OCI-LY7 (cell line): ENCODE measurements around the gene TNS1. TPM values are rescaled to one million over a fixed set of nuclear protein-coding genes. Genes with fewer than 3 reads are reported as not detected.

Experiments used
- BruUV-seq: library from RNA; stranded (reverse); fragments of 400-500 nt; replicated peaks from 2 replicates; lab custom pipeline; 2021; lab: Mats Ljungman, UMichigan
- CTCF ChIA-PET: fragments of 300-600 bp; sonication (Branson Sonifier 250); formaldehyde crosslinking; loops from one replicate; lab custom pipeline; 2022; ENCODE audit warnings: antibody characterized with exemption; ENCODE audit not compliant: unreplicated experiment; lab: Charles Lee
- POLR2A ChIA-PET: fragments of 300-600 bp; sonication (Branson Sonifier 250); formaldehyde crosslinking; loops from one replicate; lab custom pipeline; 2022; ENCODE audit warnings: antibody characterized with exemption; lab: Charles Lee
- DNase-seq: peaks from one replicate; pipeline ENCODE4 v3.0.0-alpha.2; 2015; ENCODE audit warnings: low spot score
- H2AFZ ChIP-seq: fragments of 200-600 bp; sonication (generic), shearing (Covaris generic); 2 replicates; pipeline ENCODE4 v1.6.1; 2014; ENCODE audit warnings: mild to moderate bottlenecking, antibody characterized with exemption, low read length, moderate library complexity
- H3K27ac ChIP-seq: fragments of 200-600 bp; sonication (generic); 2 replicates; pipeline ENCODE4 v1.5.1; 2014; ENCODE audit warnings: mixed run types, low read depth, mild to moderate bottlenecking, moderate library complexity, low read length, inconsistent platforms; ENCODE audit not compliant: poor library complexity, severe bottlenecking
- H3K36me3 ChIP-seq: fragments of 200-600 bp; sonication (generic); 2 replicates; pipeline ENCODE4 v1.6.1; 2014; ENCODE audit warnings: mild to moderate bottlenecking, antibody characterized with exemption, low read length, moderate library complexity, mixed read lengths; ENCODE audit not compliant: insufficient read depth
- H3K4me1 ChIP-seq: fragments of 200-600 bp; sonication (generic); 2 replicates; pipeline ENCODE4 v1.5.1; 2014; ENCODE audit warnings: mild to moderate bottlenecking, low read length; ENCODE audit not compliant: insufficient read depth, poor library complexity, severe bottlenecking
- H3K4me2 ChIP-seq: fragments of 200-600 bp; sonication (generic); 2 replicates; pipeline ENCODE4 v1.6.1; 2014; ENCODE audit warnings: mild to moderate bottlenecking, low read length
- H3K4me3 ChIP-seq: fragments of 200-600 bp; sonication (generic); 2 replicates; pipeline ENCODE4 v1.5.1; 2014; ENCODE audit warnings: mild to moderate bottlenecking, low read depth, low read length; ENCODE audit not compliant: poor library complexity, severe bottlenecking
- H3K79me2 ChIP-seq: fragments of 200-600 bp; sonication (generic); 2 replicates; pipeline ENCODE4 v1.6.1; 2016; ENCODE audit warnings: low read depth, mild to moderate bottlenecking, low read length, moderate library complexity, mixed read lengths; ENCODE audit not compliant: insufficient read depth
- H3K9me2 ChIP-seq: fragments of 200-600 bp; sonication (generic); 2 replicates; pipeline ENCODE4 v1.6.1; 2016; ENCODE audit warnings: mild to moderate bottlenecking, low read length, mixed read lengths; ENCODE audit not compliant: insufficient read depth
- H3K9me3 ChIP-seq: fragments of 200-600 bp; sonication (generic); 2 replicates; pipeline ENCODE4 v1.6.1; 2014; ENCODE audit warnings: mild to moderate bottlenecking, mixed run types, low read length, mixed read lengths
- H4K20me1 ChIP-seq: fragments of 200-600 bp; sonication (generic); 2 replicates; pipeline ENCODE4 v1.6.1; 2014; ENCODE audit warnings: mild to moderate bottlenecking, antibody characterized with exemption, low read length, moderate library complexity, mixed read lengths; ENCODE audit not compliant: insufficient read depth
- CTCF ChIP-seq: fragments of 200-600 bp; sonication (generic); conservative IDR thresholded peaks from 2 replicates; pipeline ENCODE4 v1.5.1; 2014; ENCODE audit warnings: mild to moderate bottlenecking, antibody characterized with exemption, low read length, moderate library complexity, mixed read lengths
- EZH2phosphoT487 ChIP-seq: fragments of 200-600 bp; sonication (generic); IDR thresholded peaks from 2 replicates; pipeline ENCODE4 v1.6.1; 2018; ENCODE audit warnings: low read depth, borderline replicate concordance, mild to moderate bottlenecking, mixed run types, antibody characterized with exemption, low read length, moderate library complexity, mixed read lengths
- intact Hi-C: fragments of 100-400 bp; cut with micrococcal nuclease; formaldehyde crosslinking; loops from one replicate; pipeline ENCODE4 v1.10.0; 2022; ENCODE audit not compliant: unreplicated experiment
- total RNA-seq, 2 experiments: library from RNA; depleted of rRNA in 1 of 2; stranded (reverse); fragments of >200 nt in 1 of 2; shearing (Covaris generic) in 1 of 2; gene quantifications; 2 replicates each; pipeline ENCODE4 v1.2.3, GENCODE V29; 2014 to 2022

The TNS1 gene
- total RNA-seq, 2 experiments from 2014 or later, result not detected

DNA sequence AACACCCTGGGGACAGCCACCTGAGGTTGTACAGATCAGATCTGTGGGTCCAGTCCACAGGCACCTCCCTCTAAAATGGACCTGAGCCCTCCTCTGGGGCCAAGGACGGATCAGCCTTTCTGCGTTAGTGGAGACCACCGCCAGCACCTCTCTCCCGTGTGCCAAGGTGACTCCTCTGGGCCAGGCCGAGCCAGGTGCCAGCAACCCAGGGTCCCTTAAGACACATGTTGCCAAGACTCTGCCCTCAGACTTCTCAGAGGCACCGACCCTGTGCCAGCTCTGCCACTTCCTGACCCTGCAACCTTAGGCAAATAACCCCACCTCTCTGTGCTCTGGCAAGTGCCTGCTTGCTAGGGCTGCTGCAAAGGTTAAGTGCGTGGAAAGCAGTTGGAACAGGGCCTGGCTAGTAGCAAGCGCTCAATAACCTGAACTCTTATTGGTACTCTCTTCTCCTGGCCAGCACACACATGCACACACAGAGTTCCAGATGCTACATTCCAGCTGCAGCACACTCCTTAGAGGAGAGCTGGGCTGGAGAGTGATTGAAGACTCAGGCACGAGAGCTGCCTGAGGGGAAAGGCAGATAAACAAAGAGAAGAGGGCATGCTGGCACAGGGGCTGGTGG lies 105.6 kb downstream of the TNS1 start:
- intact Hi-C loops, result no loop called here
- TF ChIP-seq CTCF (no peak), EZH2phosphoT487 (no peak)
- no peaks in the 10 kb centered on the region for H4K20me1 ChIP-seq
- no peak overlapping the region for H3K4me3 ChIP-seq
- no TSS peak for BruUV-seq
- H3K9me2 ChIP-seq, result no peaks in the 10 kb centered on the region
- no peaks in the 10 kb centered on the region for H3K4me1 ChIP-seq
- no peak overlapping the region for H3K27ac ChIP-seq
- H3K79me2 ChIP-seq, result no peaks in the 10 kb centered on the region
- no peaks in the 10 kb centered on the region for H3K36me3 ChIP-seq
- no peak for DNase-seq
- H3K4me2 ChIP-seq, result no peak overlapping the region
- ChIA-PET POLR2A (no interaction called here), CTCF (interaction anchor here (0.6 kb wide), 1 partner anchor 88 kb away, joined by 4 read pairs; no protein-coding TSS in a partner anchor)
- H2AFZ ChIP-seq, result no peak overlapping the region
- no peaks in the 10 kb centered on the region for H3K9me3 ChIP-seq

GRCh38 chr2:217895070-217895635 lies 107.6 kb downstream of the TNS1 start:
- POLR2A ChIA-PET, result no interaction called here
- no TSS peak for BruUV-seq
- H3K4me1 ChIP-seq, result no peaks in the 10 kb centered on the region
- H3K27ac ChIP-seq, result no peak overlapping the region
- H4K20me1 ChIP-seq, result no peaks in the 10 kb centered on the region
- no peaks in the 10 kb centered on the region for H3K79me2 ChIP-seq
- CTCF ChIA-PET, result no interaction called here
- no peaks in the 10 kb centered on the region for H3K9me3 ChIP-seq
- H2AFZ ChIP-seq, result no peak overlapping the region
- no peak for DNase-seq
- no peak overlapping the region for H3K4me2 ChIP-seq
- no peaks in the 10 kb centered on the region for H3K9me2 ChIP-seq
- no peak for TF ChIP-seq EZH2phosphoT487
- no peak for TF ChIP-seq CTCF
- H3K4me3 ChIP-seq, result no peak overlapping the region
- intact Hi-C loops, result no loop called here
- no peaks in the 10 kb centered on the region for H3K36me3 ChIP-seq

- Histone ChIP-seq H3K4me1 (no peaks in the 10 kb centered on the region), H3K4me2 (no peak overlapping the region), H3K4me3 (no peak overlapping the region), H2AFZ (no peak overlapping the region), H3K36me3 (no peaks in the 10 kb centered on the region), H3K9me2 (no peaks in the 10 kb centered on the region), H3K27ac (no peak overlapping the region), H3K9me3 (no peaks in the 10 kb centered on the region), H3K79me2 (no peaks in the 10 kb centered on the region), H4K20me1 (no peaks in the 10 kb centered on the region)
- DNase-seq, result no peak
- POLR2A ChIA-PET, result no interaction called here
- BruUV-seq, result no TSS peak
- TF ChIP-seq EZH2phosphoT487 (no peak), CTCF (no peak)
- intact Hi-C loops, result no loop called here
- CTCF ChIA-PET, result no interaction called here
These were observed 109.4 kb downstream of the TNS1 start for GRCh38 chr2:217893440-217893839.
